Limb (tissue), 2 donors: ENCODE results near the gene CCL22.
"Not testable (repeated sequence)": the region's sequence is repeated elsewhere in the genome, so short reads cannot be mapped to it uniquely, and the experiment has no call there.

Experiments
- DNase-seq, 2 donors: peaks; one replicate each; pipeline ENCODE4 v3.0.0-alpha.2; 2016; ENCODE audit errors: extremely low spot score in 2 of 2

CCL22 gene

GRCh38 chr16:57392694-57393093 lies 34.1 kb downstream of the CCL22 start:
- DNase-seq = no peak

DNA sequence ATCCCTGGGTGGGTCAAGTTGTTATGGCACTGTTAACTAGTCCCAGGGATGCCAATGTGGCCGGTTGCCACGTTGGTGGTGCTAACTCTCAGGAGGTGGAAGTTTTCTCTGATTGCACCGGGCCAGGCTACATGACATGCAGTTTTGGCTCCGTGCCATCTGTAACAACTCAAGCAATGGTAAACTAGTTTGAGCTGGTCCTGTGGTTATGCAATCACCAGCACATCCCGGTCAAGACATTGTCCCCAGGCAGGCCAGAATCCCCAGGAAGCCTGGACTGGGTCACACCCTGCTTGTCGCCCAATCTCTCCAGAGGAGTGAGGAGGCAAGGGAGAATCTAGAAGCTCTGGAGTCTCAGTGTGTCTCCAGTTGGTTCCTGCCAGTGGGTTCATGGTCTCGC lies 35.9 kb downstream of the CCL22 start:
- no peak for DNase-seq

GRCh38 chr16:57395026-57395425 lies 36.4 kb downstream of the CCL22 start:
- DNase-seq = no peak

DNA sequence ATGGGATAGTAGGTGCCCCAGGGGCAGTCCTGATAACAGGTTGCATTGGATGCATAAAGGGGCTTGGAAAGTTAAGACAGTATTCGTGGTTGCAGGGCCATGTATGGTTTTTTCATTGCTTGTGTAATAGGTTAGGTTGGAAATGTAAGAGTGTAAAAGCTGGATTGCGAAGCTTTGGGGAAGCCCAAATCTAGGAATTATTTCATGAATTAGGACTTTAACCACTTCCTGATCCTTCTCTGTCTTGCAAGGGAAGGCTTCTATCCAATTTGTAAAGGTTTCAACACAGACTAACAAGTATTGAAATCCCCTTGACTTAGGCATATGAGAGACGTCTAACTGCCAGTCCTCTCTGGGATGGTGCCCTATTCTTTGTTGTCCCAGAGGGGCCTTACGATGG lies 38.2 kb downstream of the CCL22 start:
- no peak for DNase-seq

DNA sequence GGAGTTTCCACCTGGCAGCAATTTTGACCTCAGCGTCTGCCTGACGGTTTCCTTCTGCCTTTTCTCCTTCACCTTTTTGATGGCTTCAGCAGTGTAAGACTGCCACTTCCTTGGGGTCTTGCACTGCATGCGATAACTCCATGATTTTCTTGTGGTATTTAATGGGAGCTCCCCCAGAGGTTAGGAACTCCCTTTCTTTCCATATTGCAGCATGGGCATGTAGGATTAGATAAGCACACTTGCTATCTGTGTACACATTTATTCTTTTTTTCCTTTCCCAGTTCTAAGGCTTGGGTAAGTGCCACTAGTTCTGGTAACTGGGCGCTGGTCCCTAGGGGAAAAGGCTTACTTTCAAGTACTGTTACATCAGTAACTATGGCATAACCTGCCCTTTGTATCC lies 38.9 kb downstream of the CCL22 start:
- DNase-seq = not testable (repeated sequence)

- DNase-seq = no peak
These were observed 43.5 kb downstream of the CCL22 start for GRCh38 chr16:57401943-57402640.

DNA sequence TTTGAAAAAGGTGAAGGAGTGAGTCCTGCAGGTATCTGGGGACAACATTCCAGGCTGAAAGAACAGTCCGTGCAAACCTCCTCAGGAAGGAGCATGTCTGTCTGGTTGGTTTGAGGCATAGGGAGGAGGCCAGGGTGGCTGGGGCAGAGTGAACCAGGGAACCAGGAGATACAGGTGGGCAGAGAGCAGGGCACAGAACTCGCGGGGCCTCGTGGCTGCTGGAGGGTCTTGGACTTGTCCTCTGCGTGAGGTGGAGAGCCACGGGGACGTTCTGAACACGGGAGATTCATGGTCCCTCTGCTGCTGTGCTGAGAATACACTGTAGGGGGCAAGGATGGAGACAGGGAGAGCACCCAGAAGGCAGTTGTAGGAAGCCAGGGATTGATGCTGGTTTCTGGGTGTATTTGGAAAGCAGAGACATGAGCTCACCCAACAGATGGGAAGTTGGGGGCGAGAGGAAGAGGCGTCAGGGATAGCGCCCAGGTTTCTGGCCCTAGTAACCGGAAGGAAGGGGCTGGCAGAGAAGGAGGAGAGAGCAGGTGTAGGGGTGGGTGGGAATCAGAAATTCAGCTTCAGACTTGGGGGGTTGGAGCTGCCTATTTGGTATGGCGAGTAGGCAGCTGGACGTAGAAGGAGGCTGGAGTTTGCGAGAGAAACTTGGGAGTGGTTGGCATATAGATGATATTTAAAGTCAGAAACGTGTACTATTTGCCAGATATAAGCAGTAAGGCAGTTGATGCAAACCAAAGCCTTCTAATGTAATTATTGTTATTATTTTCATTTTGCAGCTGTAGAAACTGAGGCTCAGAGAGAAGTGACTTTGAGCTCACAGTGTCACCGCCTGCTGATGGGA lies 45.6 kb downstream of the CCL22 start, which contains the start of gene CCL17:
Gene CCL17, plus strand, starts transcription at position 803 of the 853 bp plus-strand sequence. CDS start 9,166 bp downstream, outside the sequence.
- DNase-seq = no peak

- no peak for DNase-seq
These were observed 46.5 kb downstream of the CCL22 start for GRCh38 chr16:57405097-57405496.

DNA sequence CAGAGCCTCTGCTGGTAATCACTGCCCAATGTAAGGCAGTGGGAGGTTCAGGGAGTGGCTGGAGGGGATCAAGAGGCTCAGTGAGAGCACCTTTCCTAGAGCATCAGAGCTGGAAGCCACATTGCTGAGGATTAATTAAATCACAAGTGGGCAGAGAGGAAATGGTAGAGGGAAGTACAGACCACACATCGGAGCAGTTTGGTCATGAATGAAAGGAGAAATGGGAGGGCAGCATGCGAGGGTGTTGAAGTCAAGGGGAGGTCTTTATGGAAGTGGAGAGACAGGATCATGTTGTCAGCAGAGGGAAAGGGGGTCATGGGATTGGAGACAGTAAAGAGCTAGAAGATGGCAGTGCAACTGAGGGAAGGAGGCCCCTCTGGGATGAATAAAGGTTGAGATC lies 48.3 kb downstream of the CCL22 start:
- DNase-seq = no peak

DNA sequence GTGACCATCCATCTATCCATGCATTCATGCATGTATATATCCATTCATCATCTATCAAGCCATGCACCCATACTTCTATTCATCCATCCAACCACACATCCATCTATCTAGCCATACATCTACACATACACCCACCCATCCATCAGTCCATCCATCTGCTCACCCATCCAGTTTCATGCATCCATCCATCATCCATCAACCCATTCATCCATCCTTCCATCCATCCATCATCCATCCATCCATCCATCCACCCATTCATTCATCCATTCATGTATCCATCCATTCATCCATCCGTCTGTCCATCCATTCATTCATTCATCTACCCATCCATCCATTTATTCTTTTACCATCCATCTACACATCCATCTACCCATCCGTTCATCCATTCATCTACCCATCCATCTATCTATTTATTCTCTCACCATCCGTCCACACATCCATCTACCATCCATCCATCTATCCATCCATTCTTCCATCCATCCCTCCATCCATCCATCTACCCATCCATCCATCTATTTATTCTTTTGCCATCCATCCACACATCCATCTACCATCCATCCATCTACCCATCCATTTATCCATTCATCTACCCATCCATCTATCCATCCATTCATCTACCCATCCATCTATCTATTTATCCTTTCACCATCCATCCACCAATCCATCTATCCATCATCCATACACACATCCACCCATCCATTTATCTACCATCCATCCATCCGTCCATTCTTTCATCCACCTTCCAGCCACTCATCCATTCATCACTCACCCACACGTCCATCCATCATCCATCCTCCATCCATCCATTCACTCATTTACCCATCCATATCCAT lies 49.2 kb downstream of the CCL22 start:
- no peak for DNase-seq

- DNase-seq = no peak
These were observed 50.5 kb downstream of the CCL22 start for GRCh38 chr16:57409065-57409464.

- DNase-seq = no peak
These were observed 51.4 kb downstream of the CCL22 start for GRCh38 chr16:57409870-57410587.

DNA sequence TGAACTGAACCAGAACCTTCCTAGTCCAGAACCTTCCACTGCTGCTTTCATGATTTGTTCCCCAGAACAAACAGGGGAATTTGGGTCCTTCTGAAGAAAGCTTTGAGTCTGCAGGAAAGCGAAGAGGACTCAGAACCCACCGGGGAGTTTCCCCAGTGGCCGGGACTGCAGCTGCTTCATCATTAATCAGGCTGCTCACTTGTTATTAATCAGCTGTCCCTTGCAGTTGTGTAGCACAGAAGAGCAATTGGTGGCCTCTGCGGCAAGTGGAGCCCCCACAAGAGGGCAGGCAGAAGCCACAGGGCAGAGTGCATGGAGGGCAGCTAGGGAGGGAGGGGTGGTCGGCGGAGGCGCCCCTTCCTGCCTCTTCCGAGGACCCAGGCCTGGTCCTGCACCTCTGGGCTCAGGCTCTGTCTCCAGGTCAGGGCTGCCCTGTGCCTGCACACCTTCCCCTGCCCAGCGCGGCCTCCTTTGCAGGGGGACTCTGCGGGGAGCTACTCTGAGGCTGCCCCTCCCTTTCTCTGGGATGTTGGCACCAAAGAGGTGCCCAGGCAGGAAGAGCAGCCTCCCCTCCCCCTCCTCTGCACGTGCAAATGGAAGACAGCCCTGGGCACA lies 52.9 kb downstream of the CCL22 start:
- no peak for DNase-seq

GRCh38 chr16:57412584-57412983 lies 54.0 kb downstream of the CCL22 start:
- DNase-seq = no peak

DNA sequence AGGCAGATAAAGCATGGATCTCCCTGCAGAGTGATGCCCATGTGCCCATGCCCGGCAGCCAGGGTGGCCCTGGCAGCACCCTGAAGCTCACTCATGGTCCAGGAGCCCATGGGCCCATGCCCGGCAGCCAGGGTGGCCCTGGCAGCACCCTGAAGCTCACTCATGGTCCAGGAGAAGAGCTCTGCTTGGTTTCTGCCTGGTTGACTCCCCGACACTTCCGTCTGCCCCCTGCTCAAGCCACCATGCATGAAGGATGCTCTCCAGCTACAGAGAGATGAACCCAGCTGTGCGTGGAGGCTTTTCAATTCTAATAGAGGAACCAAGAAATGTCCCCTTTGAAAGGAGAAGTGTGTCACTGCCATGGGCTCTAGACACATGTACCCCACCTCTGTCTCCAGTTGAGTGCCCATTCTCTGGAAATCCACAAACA lies 54.7 kb downstream of the CCL22 start:
- no peak for DNase-seq

GRCh38 chr16:57413733-57414132 lies 55.1 kb downstream of the CCL22 start:
- DNase-seq = no peak
